HL-60 (cell line): ENCODE measurements around the gene SLC39A2.

ENCODE experiments used
- DNase-seq, 2 experiments: peaks; one replicate each; pipeline ENCODE4 v3.0.0-alpha.2; 2010 to 2020; ENCODE audit warnings: low read depth in 1 of 2, low spot score in 1 of 2
- H3K27ac ChIP-seq: fragments of 250-450 bp; sonication (Bioruptor Pico); replicated peaks from 2 replicates; pipeline ENCODE4 v1.5.1; 2020; ENCODE audit warnings: mild to moderate bottlenecking, moderate library complexity
- H3K27me3 ChIP-seq: fragments of 250-450 bp; sonication (Bioruptor Pico); 2 replicates; pipeline ENCODE4 v1.5.1; 2021; ENCODE audit warnings: mild to moderate bottlenecking, moderate library complexity; ENCODE audit not compliant: insufficient read depth, poor library complexity, severe bottlenecking
- H3K4me3 ChIP-seq: replicated peaks from 2 replicates; pipeline ENCODE4 v1.5.1; 2011; ENCODE audit warnings: mild to moderate bottlenecking, control low read depth, low read length; ENCODE audit not compliant: insufficient read depth
- GABPA ChIP-seq: IDR thresholded peaks from 2 replicates; pipeline ENCODE4 v1.6.1; 2012; ENCODE audit warnings: low read depth
- POLR2AphosphoS5 ChIP-seq: IDR thresholded peaks from 2 replicates; pipeline ENCODE4 v1.6.1; 2012; ENCODE audit warnings: low read depth
- SPI1 ChIP-seq: IDR thresholded peaks from 2 replicates; pipeline ENCODE4 v1.6.1; 2012; ENCODE audit warnings: low read depth, mild to moderate bottlenecking, borderline replicate concordance
- TF ChIP-seq, protein P1 (sequence below): IDR thresholded peaks from one replicate; pipeline ENCODE4 v1.5.1; 2011; ENCODE audit warnings: low read length, control low read depth, inconsistent platforms; ENCODE audit not compliant: insufficient read depth
- TF ChIP-seq, protein P2 (sequence below): IDR thresholded peaks from 2 replicates; pipeline ENCODE4 v1.6.1; 2012; ENCODE audit warnings: low read depth; ENCODE audit not compliant: insufficient replicate concordance

The SLC39A2 gene

DNA sequence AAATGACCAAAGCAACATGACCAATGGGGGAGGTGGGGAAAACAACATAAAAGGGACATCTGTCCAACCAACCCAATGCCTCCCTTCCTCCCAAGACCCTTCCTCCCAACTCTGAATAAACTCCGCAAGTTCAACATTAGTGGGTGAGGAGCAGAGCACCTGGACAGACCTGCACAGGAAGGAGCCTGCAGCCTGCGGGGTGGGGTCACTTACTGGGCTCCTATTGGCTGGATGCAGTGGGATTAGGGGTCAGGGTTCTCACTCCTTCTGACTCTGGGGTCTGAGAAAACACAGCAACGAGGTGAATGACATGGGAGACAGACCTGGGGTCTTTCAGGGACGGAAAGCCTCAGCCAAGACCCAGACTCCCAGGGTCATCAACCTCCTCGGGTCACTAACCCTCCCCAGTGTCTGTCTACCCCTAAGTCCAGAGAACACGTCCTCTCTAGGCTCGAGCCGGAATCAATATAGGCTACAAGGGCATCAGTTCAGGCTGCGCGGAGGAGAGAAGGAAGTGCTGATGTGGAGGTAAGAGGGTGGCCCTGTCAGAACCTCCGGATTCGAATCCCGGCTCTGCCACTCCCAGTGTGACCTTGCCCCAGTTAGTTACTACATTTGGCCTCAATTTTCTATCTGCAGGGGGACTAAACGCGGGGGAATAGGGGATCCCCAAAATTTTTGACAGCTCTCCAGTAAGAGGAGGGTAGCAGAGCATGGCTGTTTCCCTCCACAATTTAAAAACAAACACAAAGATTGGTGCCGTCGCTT is 24.9 kb downstream of the SLC39A2 start:
- peak overlapping the region; percentile 53 for H3K4me3 ChIP-seq
- DNase-seq, result no peak
- TF ChIP-seq, protein P1, sequence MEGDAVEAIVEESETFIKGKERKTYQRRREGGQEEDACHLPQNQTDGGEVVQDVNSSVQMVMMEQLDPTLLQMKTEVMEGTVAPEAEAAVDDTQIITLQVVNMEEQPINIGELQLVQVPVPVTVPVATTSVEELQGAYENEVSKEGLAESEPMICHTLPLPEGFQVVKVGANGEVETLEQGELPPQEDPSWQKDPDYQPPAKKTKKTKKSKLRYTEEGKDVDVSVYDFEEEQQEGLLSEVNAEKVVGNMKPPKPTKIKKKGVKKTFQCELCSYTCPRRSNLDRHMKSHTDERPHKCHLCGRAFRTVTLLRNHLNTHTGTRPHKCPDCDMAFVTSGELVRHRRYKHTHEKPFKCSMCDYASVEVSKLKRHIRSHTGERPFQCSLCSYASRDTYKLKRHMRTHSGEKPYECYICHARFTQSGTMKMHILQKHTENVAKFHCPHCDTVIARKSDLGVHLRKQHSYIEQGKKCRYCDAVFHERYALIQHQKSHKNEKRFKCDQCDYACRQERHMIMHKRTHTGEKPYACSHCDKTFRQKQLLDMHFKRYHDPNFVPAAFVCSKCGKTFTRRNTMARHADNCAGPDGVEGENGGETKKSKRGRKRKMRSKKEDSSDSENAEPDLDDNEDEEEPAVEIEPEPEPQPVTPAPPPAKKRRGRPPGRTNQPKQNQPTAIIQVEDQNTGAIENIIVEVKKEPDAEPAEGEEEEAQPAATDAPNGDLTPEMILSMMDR, result no peak
- no peak for TF ChIP-seq POLR2AphosphoS5
- TF ChIP-seq, protein P2, sequence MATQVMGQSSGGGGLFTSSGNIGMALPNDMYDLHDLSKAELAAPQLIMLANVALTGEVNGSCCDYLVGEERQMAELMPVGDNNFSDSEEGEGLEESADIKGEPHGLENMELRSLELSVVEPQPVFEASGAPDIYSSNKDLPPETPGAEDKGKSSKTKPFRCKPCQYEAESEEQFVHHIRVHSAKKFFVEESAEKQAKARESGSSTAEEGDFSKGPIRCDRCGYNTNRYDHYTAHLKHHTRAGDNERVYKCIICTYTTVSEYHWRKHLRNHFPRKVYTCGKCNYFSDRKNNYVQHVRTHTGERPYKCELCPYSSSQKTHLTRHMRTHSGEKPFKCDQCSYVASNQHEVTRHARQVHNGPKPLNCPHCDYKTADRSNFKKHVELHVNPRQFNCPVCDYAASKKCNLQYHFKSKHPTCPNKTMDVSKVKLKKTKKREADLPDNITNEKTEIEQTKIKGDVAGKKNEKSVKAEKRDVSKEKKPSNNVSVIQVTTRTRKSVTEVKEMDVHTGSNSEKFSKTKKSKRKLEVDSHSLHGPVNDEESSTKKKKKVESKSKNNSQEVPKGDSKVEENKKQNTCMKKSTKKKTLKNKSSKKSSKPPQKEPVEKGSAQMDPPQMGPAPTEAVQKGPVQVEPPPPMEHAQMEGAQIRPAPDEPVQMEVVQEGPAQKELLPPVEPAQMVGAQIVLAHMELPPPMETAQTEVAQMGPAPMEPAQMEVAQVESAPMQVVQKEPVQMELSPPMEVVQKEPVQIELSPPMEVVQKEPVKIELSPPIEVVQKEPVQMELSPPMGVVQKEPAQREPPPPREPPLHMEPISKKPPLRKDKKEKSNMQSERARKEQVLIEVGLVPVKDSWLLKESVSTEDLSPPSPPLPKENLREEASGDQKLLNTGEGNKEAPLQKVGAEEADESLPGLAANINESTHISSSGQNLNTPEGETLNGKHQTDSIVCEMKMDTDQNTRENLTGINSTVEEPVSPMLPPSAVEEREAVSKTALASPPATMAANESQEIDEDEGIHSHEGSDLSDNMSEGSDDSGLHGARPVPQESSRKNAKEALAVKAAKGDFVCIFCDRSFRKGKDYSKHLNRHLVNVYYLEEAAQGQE, result no peak
- TF ChIP-seq GABPA, result no peak
- no peak for TF ChIP-seq SPI1
- no peak overlapping the region for H3K27ac ChIP-seq
- H3K27me3 ChIP-seq, result peaks cover 19% of the 10 kb centered on the region

DNA sequence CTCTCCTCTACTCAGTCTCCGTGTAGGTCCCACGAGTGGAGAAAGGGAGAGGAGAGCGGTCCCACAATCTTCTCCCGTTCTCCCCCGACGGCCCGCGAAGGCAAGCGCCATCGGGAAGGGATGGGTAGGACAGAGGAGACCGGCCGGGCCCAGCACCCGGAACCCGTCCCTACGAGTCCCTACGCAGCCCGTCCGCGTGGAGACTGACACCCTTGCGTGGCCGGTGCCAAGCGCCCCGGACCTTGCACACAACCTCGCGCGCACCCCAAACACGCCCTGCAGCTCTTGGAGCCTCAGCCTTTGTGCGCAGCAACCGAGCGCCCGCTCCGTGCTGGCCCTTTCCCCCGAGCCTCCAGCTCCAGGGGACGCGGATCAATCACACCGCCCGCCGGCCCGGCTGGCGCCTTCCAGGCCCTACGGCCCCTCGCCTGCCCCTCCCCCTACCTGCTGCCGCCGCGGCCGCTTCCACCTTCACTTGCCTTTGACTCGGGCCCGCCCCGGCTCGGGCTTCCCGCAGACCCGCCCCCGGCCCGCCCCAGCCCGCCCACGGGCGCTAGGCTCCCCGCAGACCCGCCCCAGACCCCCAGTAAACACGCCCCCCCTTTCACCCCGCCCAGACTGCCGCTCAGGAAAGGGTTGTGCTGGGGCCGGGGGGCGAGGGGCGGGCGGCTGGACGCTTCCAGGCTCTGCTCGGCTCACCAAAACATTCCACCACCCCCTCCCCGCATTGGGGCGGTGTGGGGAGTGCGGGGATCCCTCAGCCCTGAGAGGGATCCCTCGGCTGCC is 25.7 kb downstream of the SLC39A2 start, which contains the start of gene NDRG2:
Gene NDRG2 (minus strand): TSS at position 477 of the 786 bp plus-strand sequence. CDS start 1,746 bp downstream, outside the sequence.
- peaks cover 19% of the 10 kb centered on the region for H3K27me3 ChIP-seq
- H3K4me3 ChIP-seq, result peak within 1 kb of the TSS; percentile 53
- H3K27ac ChIP-seq, result no peak within 1 kb of the TSS
- peak in 1 of 2 experiments; percentile 47 for DNase-seq
- TF ChIP-seq SPI1 (no peak), GABPA (no peak), POLR2AphosphoS5 (no peak)
- TF ChIP-seq, protein P1, result no peak
- TF ChIP-seq, protein P2, result no peak

DNA sequence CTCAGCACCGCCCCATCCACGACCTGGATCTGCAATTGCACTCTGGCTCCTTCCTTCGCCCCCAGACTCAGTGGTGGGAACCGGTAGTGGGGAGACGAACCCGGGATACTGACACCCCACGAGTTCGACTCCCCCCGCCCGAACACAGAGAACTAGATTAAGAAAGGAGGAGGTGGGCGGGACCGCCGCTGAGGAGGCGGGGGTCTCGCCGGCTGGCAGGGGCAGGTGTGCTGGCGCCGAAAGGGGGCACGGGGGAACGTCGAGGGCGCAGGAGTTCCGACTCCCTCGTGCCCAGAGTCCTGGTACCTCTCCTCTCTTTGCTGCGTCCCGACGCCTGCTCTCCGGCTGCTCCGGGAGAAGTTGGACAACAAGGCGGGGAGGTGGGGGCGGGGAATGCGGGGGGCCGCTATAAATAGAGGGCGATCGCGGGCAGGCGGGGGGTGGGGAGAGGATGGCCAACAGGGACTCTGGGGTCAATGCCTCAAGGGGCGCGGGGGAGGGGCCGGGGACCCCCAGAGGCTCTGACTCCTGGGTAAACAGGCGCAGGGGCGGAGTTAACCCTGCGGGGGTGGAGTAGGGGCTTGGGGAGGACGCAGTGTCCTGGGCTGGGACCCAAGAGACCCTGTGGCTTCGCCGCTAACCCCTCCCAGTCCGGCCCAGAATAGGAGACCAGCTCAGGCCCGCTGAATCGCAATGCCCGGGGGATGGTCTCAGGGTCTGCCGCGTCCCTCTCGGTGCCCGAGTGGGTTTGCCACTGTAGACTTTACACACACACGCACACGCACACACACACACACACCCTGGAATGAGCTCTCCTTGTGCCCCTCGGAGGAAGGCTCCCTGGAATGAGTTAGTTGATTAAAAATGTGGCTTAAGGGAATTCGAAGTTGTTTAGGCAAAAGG is 26.5 kb downstream of the SLC39A2 start:
- no peak for TF ChIP-seq SPI1
- TF ChIP-seq, protein P1, result no peak
- no peak for TF ChIP-seq GABPA
- no peak for TF ChIP-seq POLR2AphosphoS5
- TF ChIP-seq, protein P2, result no peak
- Histone ChIP-seq H3K27me3 (peaks cover 19% of the 10 kb centered on the region), H3K27ac (no peak overlapping the region), H3K4me3 (peak overlapping the region; percentile 53)
- no peak for DNase-seq
